Choroid plexus epithelial cell (primary cell): ENCODE measurements around the gene DNAJC8.

Experiments used
- DNase-seq: peaks from one replicate; pipeline ENCODE4 v3.0.0-alpha.2; 2010; ENCODE audit warnings: low read depth
- H3K4me3 ChIP-seq: 2 replicates; pipeline ENCODE4 v1.5.1; 2011; ENCODE audit warnings: low read depth, mild to moderate bottlenecking, control low read depth, low read length, moderate library complexity
- TF ChIP-seq, protein P1 (sequence below): conservative IDR thresholded peaks from 2 replicates; pipeline ENCODE4 v1.5.1; 2011; ENCODE audit warnings: low read depth, mild to moderate bottlenecking, control low read depth, inconsistent platforms, low read length, moderate library complexity

Gene DNAJC8

DNA sequence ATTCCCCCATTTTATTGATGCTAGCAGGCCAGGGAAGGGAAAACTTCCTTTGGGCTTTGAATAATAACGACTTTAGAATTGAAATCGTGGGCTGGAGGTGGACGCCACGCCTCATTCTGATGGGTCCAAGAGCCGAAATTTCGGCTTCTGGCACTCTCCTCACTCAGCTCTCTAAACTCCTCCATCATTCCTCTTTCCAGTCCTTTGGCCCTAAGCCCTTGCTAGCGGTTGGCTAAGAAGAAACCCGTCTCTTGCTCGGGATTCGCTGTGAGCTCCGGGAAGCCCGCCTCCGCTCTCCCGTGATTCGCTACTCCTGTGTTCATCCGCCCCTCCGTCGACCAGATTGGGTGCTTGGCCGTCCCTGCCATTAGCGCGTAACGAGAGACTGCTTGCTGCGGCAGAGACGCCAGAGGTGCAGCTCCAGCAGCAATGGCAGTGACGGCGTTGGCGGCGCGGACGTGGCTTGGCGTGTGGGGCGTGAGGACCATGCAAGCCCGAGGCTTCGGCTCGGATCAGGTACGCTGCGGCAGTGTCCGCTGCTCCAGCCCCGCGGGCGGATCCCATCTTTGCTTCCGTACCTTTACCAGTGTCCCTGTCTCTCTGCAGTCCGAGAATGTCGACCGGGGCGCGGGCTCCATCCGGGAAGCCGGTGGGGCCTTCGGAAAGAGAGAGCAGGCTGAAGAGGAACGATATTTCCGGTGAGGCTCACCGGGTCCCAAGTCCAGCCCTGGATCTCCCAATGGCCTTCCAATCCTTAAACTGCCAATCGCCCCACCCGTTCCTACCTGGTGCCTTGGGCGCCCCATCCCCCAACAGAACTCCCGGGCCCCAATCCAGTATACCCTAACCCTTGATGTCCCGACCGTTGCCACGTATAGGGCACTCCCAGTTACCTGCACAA, 3.2 kb upstream of the DNAJC8 start, which contains the start of gene ATP5IF1:
TSS of gene ATP5IF1 (plus strand) at position 370 of the 901 bp plus-strand sequence. CDS start at position 430, 60 bp downstream.
- TF ChIP-seq, protein P1, sequence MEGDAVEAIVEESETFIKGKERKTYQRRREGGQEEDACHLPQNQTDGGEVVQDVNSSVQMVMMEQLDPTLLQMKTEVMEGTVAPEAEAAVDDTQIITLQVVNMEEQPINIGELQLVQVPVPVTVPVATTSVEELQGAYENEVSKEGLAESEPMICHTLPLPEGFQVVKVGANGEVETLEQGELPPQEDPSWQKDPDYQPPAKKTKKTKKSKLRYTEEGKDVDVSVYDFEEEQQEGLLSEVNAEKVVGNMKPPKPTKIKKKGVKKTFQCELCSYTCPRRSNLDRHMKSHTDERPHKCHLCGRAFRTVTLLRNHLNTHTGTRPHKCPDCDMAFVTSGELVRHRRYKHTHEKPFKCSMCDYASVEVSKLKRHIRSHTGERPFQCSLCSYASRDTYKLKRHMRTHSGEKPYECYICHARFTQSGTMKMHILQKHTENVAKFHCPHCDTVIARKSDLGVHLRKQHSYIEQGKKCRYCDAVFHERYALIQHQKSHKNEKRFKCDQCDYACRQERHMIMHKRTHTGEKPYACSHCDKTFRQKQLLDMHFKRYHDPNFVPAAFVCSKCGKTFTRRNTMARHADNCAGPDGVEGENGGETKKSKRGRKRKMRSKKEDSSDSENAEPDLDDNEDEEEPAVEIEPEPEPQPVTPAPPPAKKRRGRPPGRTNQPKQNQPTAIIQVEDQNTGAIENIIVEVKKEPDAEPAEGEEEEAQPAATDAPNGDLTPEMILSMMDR, result no peak
- peak; percentile 99 for DNase-seq
- peak within 1 kb of the TSS; percentile 100 for H3K4me3 ChIP-seq

DNA sequence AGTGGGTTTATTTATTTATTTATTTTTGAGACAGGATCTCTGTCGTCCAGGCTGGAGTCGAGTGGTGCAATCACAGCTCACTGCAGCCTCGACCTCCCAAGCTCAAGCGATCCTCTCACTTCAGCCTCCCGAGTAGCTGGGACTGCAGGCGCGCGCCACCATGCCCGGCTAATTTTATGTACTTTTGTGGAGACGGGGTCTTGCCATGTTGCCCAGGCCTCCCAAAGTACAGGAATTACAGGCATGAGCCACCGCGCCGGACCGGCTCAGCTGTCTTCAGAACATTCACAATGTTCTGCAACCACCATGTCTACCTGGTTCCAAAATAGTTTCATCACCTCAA, 406 bp upstream of the DNAJC8 start:
- TF ChIP-seq, protein P1, result no peak
- no peak overlapping the region for H3K4me3 ChIP-seq
- DNase-seq, result no peak

DNA sequence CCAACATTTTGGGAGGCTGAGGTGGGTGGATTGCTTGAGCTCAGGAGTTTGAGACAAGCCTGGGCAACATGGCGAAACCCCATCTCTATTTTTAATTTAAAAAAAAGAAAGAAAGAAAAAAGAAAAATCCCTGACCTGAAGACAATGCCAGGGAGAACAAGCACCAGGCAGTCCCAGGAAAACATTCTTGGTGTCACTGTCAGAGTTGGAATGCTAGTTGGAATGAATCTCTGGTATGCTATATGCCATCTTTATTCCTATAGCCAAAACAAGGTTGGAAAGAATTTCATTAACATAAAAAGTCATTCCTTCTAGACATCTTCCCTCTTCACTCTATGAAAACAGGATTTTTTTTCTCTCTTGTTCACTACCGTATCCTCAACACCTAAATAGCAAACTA, 2.8 kb downstream of the DNAJC8 start:
- TF ChIP-seq, protein P1, result no peak

DNA sequence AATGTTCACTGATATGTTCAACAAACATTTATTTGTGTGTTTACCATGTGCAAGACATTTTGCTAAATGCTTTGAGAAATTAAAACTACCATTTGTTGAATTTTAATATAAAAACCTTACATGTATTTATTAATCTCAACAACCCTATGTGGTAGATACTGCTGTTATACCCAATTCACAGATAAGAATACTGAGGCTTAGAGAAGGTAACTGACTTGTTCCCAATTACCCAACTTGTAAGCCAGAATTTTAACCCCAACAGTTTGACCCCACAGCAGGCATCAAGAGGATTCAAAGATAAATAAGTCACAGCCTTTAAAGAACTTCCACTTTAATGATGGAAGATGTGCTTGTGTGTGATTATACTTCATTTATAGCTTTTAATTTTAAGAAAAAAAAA, 3.7 kb downstream of the DNAJC8 start:
- no peak for DNase-seq

More for the DNA sequence above, 2.8 kb downstream of the DNAJC8 start:
- no peak for DNase-seq
- no peak overlapping the region for H3K4me3 ChIP-seq

DNA sequence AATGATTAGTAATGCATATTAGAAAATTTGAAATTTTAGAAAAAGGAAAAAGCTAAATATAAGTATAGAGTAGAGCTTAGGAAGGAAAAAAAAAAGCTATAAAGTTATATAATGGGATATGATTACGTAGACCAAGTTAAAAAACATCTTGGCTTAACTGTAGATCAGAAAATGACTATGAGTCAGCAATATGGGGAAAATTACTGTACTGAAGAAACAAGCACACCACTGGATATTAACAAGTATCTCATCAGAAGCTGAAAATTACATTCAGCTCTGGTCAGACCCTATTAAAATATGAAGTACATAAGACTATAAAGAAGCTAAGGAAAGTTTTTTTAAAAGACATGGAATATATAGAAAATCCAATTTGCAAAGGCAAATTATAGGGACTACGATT, 19.5 kb downstream of the DNAJC8 start:
- TF ChIP-seq, protein P1, result no peak
- no peak overlapping the region for H3K4me3 ChIP-seq
- no peak for DNase-seq

More for the DNA sequence above, 3.7 kb downstream of the DNAJC8 start:
- no peak overlapping the region for H3K4me3 ChIP-seq
- TF ChIP-seq, protein P1, result no peak

DNA sequence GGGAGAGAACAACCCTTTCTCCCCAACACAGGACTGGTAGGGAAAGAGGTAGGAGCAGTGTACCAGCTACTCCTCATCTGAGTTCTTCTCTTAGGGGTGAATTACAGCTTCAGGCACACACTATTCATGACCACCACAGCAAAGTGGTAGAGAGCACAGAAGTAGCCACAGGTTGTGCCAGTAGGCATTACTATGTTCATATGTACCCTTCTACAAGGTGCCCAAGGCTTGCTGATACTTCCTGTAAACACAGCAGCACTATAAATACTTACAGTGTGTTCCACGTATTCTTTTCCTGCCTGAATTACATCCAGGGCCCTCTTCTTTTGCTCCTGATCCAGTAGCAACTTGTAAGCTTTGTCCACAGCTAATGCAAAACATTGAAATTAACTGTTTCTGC, 23.1 kb downstream of the DNAJC8 start:
- no peak overlapping the region for H3K4me3 ChIP-seq

More for the DNA sequence above, 23.1 kb downstream of the DNAJC8 start:
- DNase-seq, result no peak
- TF ChIP-seq, protein P1, result no peak
